ENCODE measurements around the gene ERCC6L2.

ERCC6L2 gene, protein sequence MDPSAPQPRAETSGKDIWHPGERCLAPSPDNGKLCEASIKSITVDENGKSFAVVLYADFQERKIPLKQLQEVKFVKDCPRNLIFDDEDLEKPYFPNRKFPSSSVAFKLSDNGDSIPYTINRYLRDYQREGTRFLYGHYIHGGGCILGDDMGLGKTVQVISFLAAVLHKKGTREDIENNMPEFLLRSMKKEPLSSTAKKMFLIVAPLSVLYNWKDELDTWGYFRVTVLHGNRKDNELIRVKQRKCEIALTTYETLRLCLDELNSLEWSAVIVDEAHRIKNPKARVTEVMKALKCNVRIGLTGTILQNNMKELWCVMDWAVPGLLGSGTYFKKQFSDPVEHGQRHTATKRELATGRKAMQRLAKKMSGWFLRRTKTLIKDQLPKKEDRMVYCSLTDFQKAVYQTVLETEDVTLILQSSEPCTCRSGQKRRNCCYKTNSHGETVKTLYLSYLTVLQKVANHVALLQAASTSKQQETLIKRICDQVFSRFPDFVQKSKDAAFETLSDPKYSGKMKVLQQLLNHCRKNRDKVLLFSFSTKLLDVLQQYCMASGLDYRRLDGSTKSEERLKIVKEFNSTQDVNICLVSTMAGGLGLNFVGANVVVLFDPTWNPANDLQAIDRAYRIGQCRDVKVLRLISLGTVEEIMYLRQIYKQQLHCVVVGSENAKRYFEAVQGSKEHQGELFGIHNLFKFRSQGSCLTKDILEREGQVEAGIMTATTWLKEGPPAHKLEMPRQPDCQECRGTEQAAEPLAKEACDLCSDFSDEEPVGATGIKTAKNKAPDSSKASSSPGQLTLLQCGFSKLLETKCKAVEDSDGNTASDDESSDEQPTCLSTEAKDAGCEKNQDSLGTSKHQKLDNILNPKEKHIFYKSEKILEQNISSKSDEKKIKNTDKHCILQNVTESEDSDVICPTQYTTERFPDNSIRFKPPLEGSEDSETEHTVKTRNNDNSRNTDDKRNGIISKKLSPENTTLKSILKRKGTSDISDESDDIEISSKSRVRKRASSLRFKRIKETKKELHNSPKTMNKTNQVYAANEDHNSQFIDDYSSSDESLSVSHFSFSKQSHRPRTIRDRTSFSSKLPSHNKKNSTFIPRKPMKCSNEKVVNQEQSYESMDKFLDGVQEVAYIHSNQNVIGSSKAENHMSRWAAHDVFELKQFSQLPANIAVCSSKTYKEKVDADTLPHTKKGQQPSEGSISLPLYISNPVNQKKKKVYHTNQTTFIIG (N-terminal part only)

DNA sequence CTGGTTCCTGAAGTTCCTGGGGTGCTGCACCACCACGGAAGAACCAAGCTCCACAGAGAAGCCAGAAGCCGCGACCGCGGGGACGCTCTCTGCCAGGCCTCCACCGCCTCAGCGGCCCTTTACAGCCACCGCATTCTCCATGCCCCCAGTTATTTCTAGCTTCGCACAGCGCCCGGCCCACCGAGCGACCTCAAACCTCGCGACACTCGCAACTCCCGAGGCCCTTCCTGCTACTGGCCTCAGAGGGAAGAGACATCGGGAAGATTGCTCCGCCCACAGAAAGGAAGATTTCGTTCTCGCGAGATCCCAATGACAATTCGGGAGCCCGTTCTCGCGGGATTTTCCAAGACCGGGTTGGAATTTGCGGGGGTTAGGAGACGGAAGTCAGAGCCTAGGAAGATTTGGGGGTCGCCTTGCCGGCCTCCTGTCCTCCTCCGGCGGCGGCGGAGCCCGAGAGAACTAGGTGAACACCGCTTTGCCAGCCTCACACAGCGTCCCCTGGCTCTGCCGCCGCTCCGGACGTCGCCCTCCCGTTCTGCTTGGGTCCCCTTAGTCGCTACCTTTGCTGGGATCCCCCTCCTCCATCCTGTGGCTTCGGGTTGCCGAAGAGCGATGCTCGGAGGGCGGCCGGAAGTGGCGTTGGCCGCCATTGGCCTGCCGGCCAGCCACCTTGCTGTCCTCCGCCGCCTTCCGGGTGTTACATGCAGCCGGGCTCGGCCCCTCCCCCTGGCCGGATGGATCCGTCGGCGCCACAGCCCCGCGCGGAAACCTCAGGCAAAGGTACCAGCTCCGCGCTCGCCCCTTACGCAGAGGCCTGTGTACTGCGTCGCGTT, at the start of gene ERCC6L2:
Gene ERCC6L2 (plus strand): TSS at position 387 of the 833 bp plus-strand sequence. CDS start 348 bp downstream, at position 735.
- DNase-seq (ENCODE audit: low read depth): peak; percentile 97
- TF ChIP-seq, protein P1, sequence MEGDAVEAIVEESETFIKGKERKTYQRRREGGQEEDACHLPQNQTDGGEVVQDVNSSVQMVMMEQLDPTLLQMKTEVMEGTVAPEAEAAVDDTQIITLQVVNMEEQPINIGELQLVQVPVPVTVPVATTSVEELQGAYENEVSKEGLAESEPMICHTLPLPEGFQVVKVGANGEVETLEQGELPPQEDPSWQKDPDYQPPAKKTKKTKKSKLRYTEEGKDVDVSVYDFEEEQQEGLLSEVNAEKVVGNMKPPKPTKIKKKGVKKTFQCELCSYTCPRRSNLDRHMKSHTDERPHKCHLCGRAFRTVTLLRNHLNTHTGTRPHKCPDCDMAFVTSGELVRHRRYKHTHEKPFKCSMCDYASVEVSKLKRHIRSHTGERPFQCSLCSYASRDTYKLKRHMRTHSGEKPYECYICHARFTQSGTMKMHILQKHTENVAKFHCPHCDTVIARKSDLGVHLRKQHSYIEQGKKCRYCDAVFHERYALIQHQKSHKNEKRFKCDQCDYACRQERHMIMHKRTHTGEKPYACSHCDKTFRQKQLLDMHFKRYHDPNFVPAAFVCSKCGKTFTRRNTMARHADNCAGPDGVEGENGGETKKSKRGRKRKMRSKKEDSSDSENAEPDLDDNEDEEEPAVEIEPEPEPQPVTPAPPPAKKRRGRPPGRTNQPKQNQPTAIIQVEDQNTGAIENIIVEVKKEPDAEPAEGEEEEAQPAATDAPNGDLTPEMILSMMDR (conservative IDR thresholded peaks at IDR 0.05; ENCODE audit: low read length): no peak
- no peak within 1 kb of the TSS for H3K4me3 ChIP-seq (ENCODE audit: low read length)

DNA sequence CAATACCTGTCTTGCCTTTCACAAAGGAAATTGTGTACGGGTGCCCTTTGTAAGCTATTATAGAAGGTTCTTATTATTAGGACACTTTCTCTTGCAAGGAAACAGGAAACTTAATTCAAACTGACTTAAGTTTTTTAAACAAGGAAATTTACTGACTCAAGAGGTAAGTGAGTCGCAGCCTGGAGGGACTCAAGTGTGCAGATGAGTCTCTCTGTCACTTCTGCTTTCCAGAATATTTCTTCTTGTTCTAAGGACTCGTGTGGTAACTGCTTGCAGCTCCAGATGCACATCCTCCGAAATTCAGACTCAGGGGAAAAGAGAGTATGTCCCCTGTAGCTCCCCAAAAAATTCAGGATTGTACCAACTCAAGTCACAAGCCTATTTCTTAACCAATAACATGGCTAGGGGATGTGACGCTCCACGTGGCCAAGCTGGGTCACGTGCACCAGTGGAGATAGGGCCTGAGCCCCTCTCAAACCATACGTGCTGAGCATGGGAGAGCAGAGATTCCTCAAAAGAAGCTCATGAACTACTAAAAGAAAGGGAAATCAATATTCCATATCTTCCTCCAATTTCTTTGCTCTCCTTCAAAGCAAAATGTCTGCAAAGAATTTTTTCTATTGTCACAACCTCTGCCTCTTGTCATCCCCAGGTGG, 49.2 kb upstream of the ERCC6L2 start:
- DNase-seq (ENCODE audit: low read depth): no peak
- TF ChIP-seq, protein P1 (conservative IDR thresholded peaks at IDR 0.05; ENCODE audit: low read length): no peak
- H3K4me3 ChIP-seq (ENCODE audit: low read length): no peak overlapping the region

GRCh38 chr9:95830768-95831167, 44.7 kb upstream of the ERCC6L2 start:
- no peak overlapping the region for H3K4me3 ChIP-seq (ENCODE audit: low read length)
- DNase-seq (ENCODE audit: low read depth): no peak
- TF ChIP-seq, protein P1 (conservative IDR thresholded peaks at IDR 0.05; ENCODE audit: low read length): no peak

DNA sequence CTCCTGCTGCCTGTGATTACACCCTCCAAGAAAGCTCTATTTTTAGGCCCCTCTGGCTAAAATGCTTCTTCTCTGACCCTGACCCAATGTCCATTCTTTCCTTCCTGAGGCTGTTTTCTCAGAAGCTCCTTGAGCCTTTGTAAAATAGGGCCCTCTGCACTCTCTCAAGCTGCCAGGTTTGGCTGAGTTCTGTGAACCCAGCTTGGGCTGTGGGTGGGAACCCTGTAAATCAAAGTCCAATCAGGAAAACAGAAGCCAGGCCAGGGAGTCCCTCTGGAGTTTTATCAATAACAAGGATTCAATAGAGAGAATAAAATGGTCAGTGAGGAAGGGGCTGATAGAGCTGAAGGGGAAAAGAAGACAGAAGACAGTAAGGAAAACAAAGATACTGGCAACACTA, 43.7 kb upstream of the ERCC6L2 start:
- DNase-seq (ENCODE audit: low read depth): no peak
- TF ChIP-seq, protein P1 (conservative IDR thresholded peaks at IDR 0.05; ENCODE audit: low read length): no peak
- H3K4me3 ChIP-seq (ENCODE audit: low read length): no peak overlapping the region

DNA sequence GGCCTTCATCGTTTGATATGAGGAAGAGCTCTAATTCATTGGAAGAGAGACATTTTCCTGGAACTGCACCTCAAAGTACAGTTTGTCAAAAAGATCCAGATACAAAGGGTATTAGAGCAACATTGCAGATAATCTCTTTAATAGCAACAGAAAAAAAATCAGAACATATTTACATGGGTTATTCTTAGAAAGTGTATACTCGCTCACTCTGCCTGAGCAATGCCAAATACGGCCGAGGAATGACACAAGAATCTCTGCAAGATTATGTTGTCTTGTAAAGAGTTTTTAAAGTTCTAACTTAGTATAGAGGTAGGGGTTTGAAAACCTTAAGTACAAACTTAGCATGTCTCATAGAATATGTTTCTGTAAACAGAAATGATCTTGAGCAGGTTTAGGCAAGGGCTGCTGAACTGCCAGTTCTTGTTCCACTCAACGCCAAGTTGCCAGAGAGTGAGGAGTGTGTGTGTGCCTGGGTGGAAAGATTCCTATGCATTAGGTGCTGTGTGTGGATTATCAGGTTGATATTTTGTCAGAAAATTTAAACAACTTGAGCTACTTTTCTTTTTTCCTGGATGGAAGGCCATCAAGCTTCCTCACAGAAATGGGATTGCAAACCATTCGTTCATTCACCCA, 41.8 kb upstream of the ERCC6L2 start:
- H3K4me3 ChIP-seq (ENCODE audit: low read length): no peak overlapping the region
- TF ChIP-seq, protein P1 (conservative IDR thresholded peaks at IDR 0.05; ENCODE audit: low read length): no peak
- no peak for DNase-seq (ENCODE audit: low read depth)

All from AG10803 (cell line).